HCT116 (cell line): ENCODE results near the gene KCTD4. TPM values are rescaled to one million over a fixed set of nuclear protein-coding genes. Genes with fewer than 3 reads are reported as not detected.

ENCODE experiments used
- ATAC-seq: fragments of 200-7000 bp; cut with Tn5 transposase; 2 replicates; pipeline ENCODE4 v1.9.1; 2020; ENCODE audit warnings: mild to moderate bottlenecking, moderate library complexity
- BruUV-seq: library from RNA; stranded (reverse); fragments of 400-500 nt; replicated peaks from 2 replicates; lab custom pipeline; 2021; lab: Mats Ljungman, UMichigan
- CTCF ChIA-PET: fragments of 300-600 bp; sonication (Branson Sonifier 250); formaldehyde crosslinking; loops from one replicate; lab custom pipeline; 2021; ENCODE audit warnings: antibody characterized with exemption; lab: Charles Lee
- POLR2A ChIA-PET: fragments of 300-600, 350-600 bp; sonication (Branson Sonifier 250); formaldehyde crosslinking; loops from one replicate; lab custom pipeline; 2021; ENCODE audit warnings: antibody characterized with exemption; lab: Charles Lee
- RAD21 ChIA-PET, 2 experiments: fragments of 300-600 bp; sonication (Branson Sonifier 250); formaldehyde crosslinking; loops; one replicate each; lab custom pipeline; 2023; ENCODE audit warnings: low total read pairs in 2 of 2; ENCODE audit not compliant: uncharacterized antibody in 2 of 2, unreplicated experiment in 2 of 2, low non-redundant PET in 1 of 2; lab: Charles Lee
- DNase-seq: peaks from one replicate; pipeline ENCODE4 v3.0.0-alpha.2; 2010; ENCODE audit warnings: low read depth, low spot score
- H2AFZ ChIP-seq: fragments of 200-600 bp; shearing (Covaris generic), sonication (generic); 2 replicates; pipeline ENCODE4 v1.6.1; 2017; ENCODE audit warnings: low read depth, mixed run types, mixed read lengths, antibody characterized with exemption, low read length; ENCODE audit not compliant: poor library complexity, severe bottlenecking
- H3K27ac ChIP-seq: 2 replicates; pipeline ENCODE4 v1.5.1; 2012; ENCODE audit warnings: low read depth, low read length
- H3K27me3 ChIP-seq: fragments of 200-600 bp; sonication (generic); 2 replicates; pipeline ENCODE4 v1.6.1; 2016; ENCODE audit warnings: mixed run types, low read length, mixed read lengths; ENCODE audit not compliant: insufficient read depth
- H3K36me3 ChIP-seq, 2 experiments: fragments of 200-500 bp in 1 of 2; fragments of 200-600 bp in 1 of 2; sonication (Bioruptor generic) in 1 of 2; sonication (generic) in 1 of 2; 2 replicates each; pipeline versions ENCODE4 v1.5.1 to v1.6.1; 2014 to 2016; ENCODE audit warnings: low read length in 2 of 2, inconsistent platforms in 1 of 2, mixed read lengths in 1 of 2, mixed run types in 1 of 2; ENCODE audit not compliant: insufficient read depth in 2 of 2, control insufficient read depth in 1 of 2
- H3K4me1 ChIP-seq, 2 experiments: fragments of 200-600 bp in 1 of 2; sonication (generic) in 1 of 2; 2 replicates each; pipeline versions ENCODE4 v1.5.1 to v1.6.1; 2012 to 2017; ENCODE audit warnings: low read length in 2 of 2, inconsistent platforms in 1 of 2, mild to moderate bottlenecking in 1 of 2, mixed read lengths in 1 of 2, mixed run types in 1 of 2, moderate library complexity in 1 of 2; ENCODE audit not compliant: insufficient read depth in 2 of 2, control insufficient read depth in 1 of 2
- H3K4me2 ChIP-seq: fragments of 200-600 bp; sonication (generic); 2 replicates; pipeline ENCODE4 v1.6.1; 2017; ENCODE audit warnings: mixed run types, low read length, mixed read lengths
- H3K4me3 ChIP-seq, 2 experiments: fragments of 200-600 bp in 1 of 2; sonication (generic) in 1 of 2; replicated peaks in 1 of 2; 2 replicates each; pipeline ENCODE4 v1.5.1; 2011 to 2016; ENCODE audit warnings: low read length in 2 of 2, control low read depth in 1 of 2, low read depth in 1 of 2, mild to moderate bottlenecking in 1 of 2, mixed read lengths in 1 of 2, mixed run types in 1 of 2
- H3K79me2 ChIP-seq: fragments of 200-600 bp; sonication (generic); 2 replicates; pipeline ENCODE4 v1.6.1; 2017; ENCODE audit warnings: mild to moderate bottlenecking, mixed run types, low read length, moderate library complexity, mixed read lengths; ENCODE audit not compliant: insufficient read depth
- H3K9ac ChIP-seq: fragments of 200-600 bp; sonication (generic); 2 replicates; pipeline ENCODE4 v1.6.1; 2016; ENCODE audit warnings: low read length, mixed read lengths
- H3K9me2 ChIP-seq: fragments of 200-600 bp; sonication (generic), shearing (Covaris generic); 2 replicates; pipeline ENCODE4 v1.6.1; 2017; ENCODE audit warnings: mixed run types, mild to moderate bottlenecking, moderate library complexity; ENCODE audit not compliant: insufficient read depth
- H3K9me3 ChIP-seq, 2 experiments: fragments of 200-500 bp in 1 of 2; fragments of 200-600 bp in 1 of 2; sonication (Bioruptor generic) in 1 of 2; sonication (generic) in 1 of 2; 2 replicates each; pipeline ENCODE4 v1.6.1; 2014 to 2017; ENCODE audit warnings: low read length in 2 of 2, mixed read lengths in 2 of 2, inconsistent platforms in 1 of 2, low read depth in 1 of 2, mild to moderate bottlenecking in 1 of 2, mixed run types in 1 of 2, moderate library complexity in 1 of 2; ENCODE audit not compliant: control insufficient read depth in 1 of 2, insufficient read depth in 1 of 2
- H4K20me1 ChIP-seq: fragments of 200-600 bp; sonication (generic), shearing (Covaris generic); 2 replicates; pipeline ENCODE4 v1.6.1; 2017; ENCODE audit warnings: mixed run types, mild to moderate bottlenecking, moderate library complexity; ENCODE audit not compliant: insufficient read depth
- CTCF ChIP-seq, 3 experiments: fragments of 200-600 bp in 1 of 3; sonication (generic) in 1 of 3; IDR thresholded peaks in 2 of 3; conservative IDR thresholded peaks in 1 of 3; 2 replicates each; pipeline ENCODE4 v1.5.1; 2012 to 2017; ENCODE audit warnings: low read depth in 2 of 3, low read length in 2 of 3, antibody characterized with exemption in 1 of 3, borderline replicate concordance in 1 of 3, control low read depth in 1 of 3, mild to moderate bottlenecking in 1 of 3, mixed read lengths in 1 of 3, mixed run types in 1 of 3, moderate library complexity in 1 of 3; ENCODE audit not compliant: insufficient read depth in 1 of 3
- ELF1 ChIP-seq: IDR thresholded peaks from 2 replicates; pipeline ENCODE4 v1.6.1; 2012; ENCODE audit warnings: low read depth, borderline replicate concordance
- EZH2phosphoT487 ChIP-seq: fragments of 200-600 bp; IDR thresholded peaks from 2 replicates; pipeline ENCODE4 v1.6.1; 2018; ENCODE audit warnings: antibody characterized with exemption, borderline replicate concordance
- FOSL1 ChIP-seq: IDR thresholded peaks from 2 replicates; pipeline ENCODE4 v1.6.1; 2012; ENCODE audit warnings: low read depth
- JUND ChIP-seq: IDR thresholded peaks from 2 replicates; pipeline ENCODE4 v1.6.1; 2012
- MAX ChIP-seq: IDR thresholded peaks from 2 replicates; pipeline ENCODE4 v1.6.1; 2012
- POLR2A ChIP-seq: IDR thresholded peaks from 2 replicates; pipeline ENCODE4 v1.7.0; 2011; ENCODE audit warnings: borderline replicate concordance; ENCODE audit not compliant: insufficient read depth, insufficient read length; ENCODE audit errors: extremely low read depth
- POLR2AphosphoS5 ChIP-seq: IDR thresholded peaks from 2 replicates; pipeline ENCODE4 v1.6.1; 2011; ENCODE audit warnings: mild to moderate bottlenecking, low read depth, low read length, moderate library complexity
- RAD21 ChIP-seq: IDR thresholded peaks from 2 replicates; pipeline ENCODE4 v1.6.1; 2012; ENCODE audit warnings: low read depth, mild to moderate bottlenecking
- SIN3A ChIP-seq: IDR thresholded peaks from 2 replicates; pipeline ENCODE4 v1.6.1; 2012; ENCODE audit warnings: low read depth
- SP1 ChIP-seq: IDR thresholded peaks from 2 replicates; pipeline ENCODE4 v1.6.1; 2012; ENCODE audit warnings: low read depth
- TCF7L2 ChIP-seq: IDR thresholded peaks from 2 replicates; pipeline ENCODE4 v1.7.0; 2011; ENCODE audit warnings: borderline replicate concordance, inconsistent platforms; ENCODE audit not compliant: insufficient read depth, insufficient read length; ENCODE audit errors: extremely low read depth
- YY1 ChIP-seq: IDR thresholded peaks from 2 replicates; pipeline ENCODE4 v1.6.1; 2011; ENCODE audit warnings: low read length, low read depth, moderate library complexity, mild to moderate bottlenecking; ENCODE audit not compliant: insufficient replicate concordance; ENCODE audit errors: extremely low read depth
- ZFX ChIP-seq: fragments of 450-650 bp; IDR thresholded peaks from 2 replicates; pipeline ENCODE4 v1.6.1; 2017
- intact Hi-C: fragments of 100-400 bp; cut with micrococcal nuclease; formaldehyde crosslinking; loops from 2 replicates; pipeline ENCODE4 v1.10.0; 2022
- total RNA-seq: library from RNA; stranded (reverse); gene quantifications from one replicate; pipeline ENCODE4 v1.2.1, GENCODE V29; 2021; ENCODE audit not compliant: unreplicated experiment
- TF ChIP-seq, protein P1 (sequence below): IDR thresholded peaks from 2 replicates; pipeline ENCODE4 v1.6.1; 2011; ENCODE audit warnings: mild to moderate bottlenecking, low read length, moderate library complexity; ENCODE audit not compliant: insufficient replicate concordance; ENCODE audit errors: extremely low read depth

The KCTD4 gene
- total RNA-seq, 1 experiment from 2014 or later, result not detected

- H3K27me3 ChIP-seq, result no peaks in the 10 kb centered on the region
- no peak overlapping the region for H2AFZ ChIP-seq
- CTCF ChIA-PET, result no interaction called here
- peaks cover 45% of the 10 kb centered on the region for H3K79me2 ChIP-seq
- ATAC-seq (no peak), DNase-seq (no peak)
- H3K4me3 ChIP-seq, result no peak overlapping the region
- H3K27ac ChIP-seq, result no peak overlapping the region
- no peaks in the 10 kb centered on the region for H4K20me1 ChIP-seq
- no peaks in the 10 kb centered on the region for H3K9me2 ChIP-seq
- POLR2A ChIA-PET, result no interaction called here
- peaks cover 4 to 17% of the 10 kb centered on the region in 2 experiments; a peak in 3 of 4 replicates for H3K36me3 ChIP-seq
- H3K4me2 ChIP-seq, result no peak overlapping the region
- no TSS peak for BruUV-seq
- H3K9me3 ChIP-seq, result no peaks in the 10 kb centered on the region
- no peak overlapping the region for H3K9ac ChIP-seq
- intact Hi-C loops, result no loop called here
- TF ChIP-seq TCF7L2 (no peak), YY1 (no peak), RAD21 (no peak)
- TF ChIP-seq, protein P1, sequence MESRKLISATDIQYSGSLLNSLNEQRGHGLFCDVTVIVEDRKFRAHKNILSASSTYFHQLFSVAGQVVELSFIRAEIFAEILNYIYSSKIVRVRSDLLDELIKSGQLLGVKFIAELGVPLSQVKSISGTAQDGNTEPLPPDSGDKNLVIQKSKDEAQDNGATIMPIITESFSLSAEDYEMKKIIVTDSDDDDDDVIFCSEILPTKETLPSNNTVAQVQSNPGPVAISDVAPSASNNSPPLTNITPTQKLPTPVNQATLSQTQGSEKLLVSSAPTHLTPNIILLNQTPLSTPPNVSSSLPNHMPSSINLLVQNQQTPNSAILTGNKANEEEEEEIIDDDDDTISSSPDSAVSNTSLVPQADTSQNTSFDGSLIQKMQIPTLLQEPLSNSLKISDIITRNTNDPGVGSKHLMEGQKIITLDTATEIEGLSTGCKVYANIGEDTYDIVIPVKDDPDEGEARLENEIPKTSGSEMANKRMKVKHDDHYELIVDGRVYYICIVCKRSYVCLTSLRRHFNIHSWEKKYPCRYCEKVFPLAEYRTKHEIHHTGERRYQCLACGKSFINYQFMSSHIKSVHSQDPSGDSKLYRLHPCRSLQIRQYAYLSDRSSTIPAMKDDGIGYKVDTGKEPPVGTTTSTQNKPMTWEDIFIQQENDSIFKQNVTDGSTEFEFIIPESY, result no peak
- TF ChIP-seq, all 23 proteins: peak for 0
- RAD21 ChIA-PET, result no interaction called here
- H3K4me1 ChIP-seq, result peaks cover 4 to 17% of the 10 kb centered on the region in 2 experiments; a peak in 3 of 4 replicates
Measured at GRCh38 chr13:45156565-45157361, 44.1 kb downstream of the KCTD4 start.

- Histone ChIP-seq H3K9ac (no peak overlapping the region), H3K27ac (no peak overlapping the region), H4K20me1 (no peaks in the 10 kb centered on the region), H3K79me2 (peaks cover 89% of the 10 kb centered on the region), H3K4me3 (no peak overlapping the region), H3K4me2 (no peak overlapping the region), H3K9me3 (no peaks in the 10 kb centered on the region), H3K27me3 (no peaks in the 10 kb centered on the region), H2AFZ (no peak overlapping the region), H3K4me1 (peaks cover 0 to 6% of the 10 kb centered on the region in 2 experiments; a peak in 3 of 4 replicates), H3K9me2 (no peaks in the 10 kb centered on the region), H3K36me3 (peaks cover 6 to 14% of the 10 kb centered on the region in 2 experiments; a peak in 2 of 4 replicates)
- intact Hi-C loops, result no loop called here
- ATAC-seq (no peak), DNase-seq (no peak)
- BruUV-seq, result no TSS peak
- ChIA-PET POLR2A (no interaction called here), RAD21 (interaction anchor here in 1 of 2 experiments (0.7 kb wide), 1 partner anchor 13 kb away, joined by 3 read pairs; no protein-coding TSS in a partner anchor), CTCF (no interaction called here)
- TF ChIP-seq SIN3A, result no peak
- no peak for TF ChIP-seq JUND
- no peak for TF ChIP-seq POLR2AphosphoS5
- no peak for TF ChIP-seq CTCF (IDR thresholded peaks at IDR 0.05 in 2 of 3, conservative IDR thresholded peaks at IDR 0.05 in 1 of 3; ENCODE audit: borderline replicate concordance in 1 of 3, insufficient read depth in 1 of 3, low read depth in 2 of 3, low read length in 2 of 3)
- no peak for TF ChIP-seq FOSL1
- TF ChIP-seq POLR2A, result no peak
- no peak for TF ChIP-seq SP1
- no peak for TF ChIP-seq EZH2phosphoT487
- no peak for TF ChIP-seq YY1
- TF ChIP-seq ZFX, result no peak
- no peak for TF ChIP-seq ELF1
- TF ChIP-seq MAX, result no peak
Measured at GRCh38 chr13:45149964-45150363, 50.9 kb downstream of the KCTD4 start.
